Upper lobe of left lung (tissue), 4 donors: Measurements from ENCODE around the gene KCNMA1.

Experiments
- EP300 ChIP-seq, 4 donors: sonication (generic); formaldehyde crosslinking; IDR thresholded peaks; one replicate each; pipeline ENCODE4 v1.5.1; 2017; ENCODE audit warnings: antibody characterized with exemption in 4 of 4, control low read depth in 2 of 4
- POLR2A ChIP-seq, 4 donors: fragments of 450-650 bp; IDR thresholded peaks; one replicate each; pipeline ENCODE4 v1.5.1; 2016 to 2017; ENCODE audit warnings: antibody characterized with exemption in 4 of 4, mild to moderate bottlenecking in 2 of 4
- POLR2AphosphoS5 ChIP-seq, 2 donors: sonication (generic); formaldehyde crosslinking; IDR thresholded peaks; one replicate each; pipeline ENCODE4 v1.5.1; 2017; ENCODE audit warnings: antibody characterized with exemption in 2 of 2
- TF ChIP-seq, protein P1 (sequence below), 6 experiments: fragments of 450-650 bp in 4 of 6; fragments of 200-600 bp in 2 of 6; sonication (generic) in 2 of 6; IDR thresholded peaks; one replicate each; pipeline ENCODE4 v1.5.1; 2016 to 2019; ENCODE audit warnings: antibody characterized with exemption in 6 of 6

GRCh38 chr10:77068969-77069368 lies 568.6 kb downstream of the KCNMA1 start:
- TF ChIP-seq, protein P1, sequence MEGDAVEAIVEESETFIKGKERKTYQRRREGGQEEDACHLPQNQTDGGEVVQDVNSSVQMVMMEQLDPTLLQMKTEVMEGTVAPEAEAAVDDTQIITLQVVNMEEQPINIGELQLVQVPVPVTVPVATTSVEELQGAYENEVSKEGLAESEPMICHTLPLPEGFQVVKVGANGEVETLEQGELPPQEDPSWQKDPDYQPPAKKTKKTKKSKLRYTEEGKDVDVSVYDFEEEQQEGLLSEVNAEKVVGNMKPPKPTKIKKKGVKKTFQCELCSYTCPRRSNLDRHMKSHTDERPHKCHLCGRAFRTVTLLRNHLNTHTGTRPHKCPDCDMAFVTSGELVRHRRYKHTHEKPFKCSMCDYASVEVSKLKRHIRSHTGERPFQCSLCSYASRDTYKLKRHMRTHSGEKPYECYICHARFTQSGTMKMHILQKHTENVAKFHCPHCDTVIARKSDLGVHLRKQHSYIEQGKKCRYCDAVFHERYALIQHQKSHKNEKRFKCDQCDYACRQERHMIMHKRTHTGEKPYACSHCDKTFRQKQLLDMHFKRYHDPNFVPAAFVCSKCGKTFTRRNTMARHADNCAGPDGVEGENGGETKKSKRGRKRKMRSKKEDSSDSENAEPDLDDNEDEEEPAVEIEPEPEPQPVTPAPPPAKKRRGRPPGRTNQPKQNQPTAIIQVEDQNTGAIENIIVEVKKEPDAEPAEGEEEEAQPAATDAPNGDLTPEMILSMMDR (IDR thresholded peaks at IDR 0.05), result no peak
- TF ChIP-seq EP300 (IDR thresholded peaks at IDR 0.05), result peak in 1 of 4 donors; percentile 52
- TF ChIP-seq POLR2A (IDR thresholded peaks at IDR 0.05), result no peak
- TF ChIP-seq POLR2AphosphoS5 (IDR thresholded peaks at IDR 0.05), result peak in 1 of 2 donors; percentile 69
